CD4-positive, alpha-beta T cell treated with Interleukin-17A for 4 hours (primary cell): Measurements from ENCODE around the gene PHACTR3.

Experiments
- DNase-seq: peaks from one replicate; pipeline ENCODE4 v3.0.0-alpha.2; 2020; ENCODE audit warnings: mixed read lengths

The PHACTR3 gene

GRCh38 chr20:59740621-59741020, 136.3 kb downstream of the PHACTR3 start:
- no peak for DNase-seq

- DNase-seq = no peak
These were observed 136.7 kb downstream of the PHACTR3 start for GRCh38 chr20:59741073-59741472.

- no peak for DNase-seq
These were observed 138.2 kb downstream of the PHACTR3 start for GRCh38 chr20:59742351-59743095.

GRCh38 chr20:59743308-59743707, 139.0 kb downstream of the PHACTR3 start:
- no peak for DNase-seq

GRCh38 chr20:59743767-59744485, 139.6 kb downstream of the PHACTR3 start:
- DNase-seq = no peak

GRCh38 chr20:59744756-59745155, 140.4 kb downstream of the PHACTR3 start:
- DNase-seq = no peak

- DNase-seq = no peak
These were observed 140.9 kb downstream of the PHACTR3 start for GRCh38 chr20:59745201-59745600.

GRCh38 chr20:59745716-59746115, 141.4 kb downstream of the PHACTR3 start:
- DNase-seq = no peak

- DNase-seq = no peak
These were observed 141.8 kb downstream of the PHACTR3 start for GRCh38 chr20:59746155-59746554.

- DNase-seq = no peak
These were observed 143.6 kb downstream of the PHACTR3 start for GRCh38 chr20:59747671-59748515.

- no peak for DNase-seq
These were observed 144.4 kb downstream of the PHACTR3 start for GRCh38 chr20:59748619-59749191.

- no peak for DNase-seq
These were observed 145.0 kb downstream of the PHACTR3 start for GRCh38 chr20:59749301-59749700.

- no peak for DNase-seq
These were observed 146.0 kb downstream of the PHACTR3 start for GRCh38 chr20:59750209-59750840.

GRCh38 chr20:59751075-59751711, 146.9 kb downstream of the PHACTR3 start:
- no peak for DNase-seq

- DNase-seq = no peak
These were observed 147.8 kb downstream of the PHACTR3 start for GRCh38 chr20:59752101-59752586.

- DNase-seq = no peak
These were observed 148.5 kb downstream of the PHACTR3 start for GRCh38 chr20:59752704-59753460.

GRCh38 chr20:59753836-59754235, 149.5 kb downstream of the PHACTR3 start:
- no peak for DNase-seq

- no peak for DNase-seq
These were observed 150.2 kb downstream of the PHACTR3 start for GRCh38 chr20:59754551-59754950.

- no peak for DNase-seq
These were observed 151.9 kb downstream of the PHACTR3 start for GRCh38 chr20:59756241-59756640.

- DNase-seq = no peak
These were observed 159.7 kb downstream of the PHACTR3 start for GRCh38 chr20:59764037-59764436.

- DNase-seq = peak; percentile 18
These were observed 161.3 kb downstream of the PHACTR3 start for GRCh38 chr20:59765599-59766177.
